DMS153 (cell line): ENCODE measurements around the gene AKAP13.

ENCODE experiments used
- DNase-seq: peaks from one replicate; lab custom pipeline; 2025; lab: John Stamatoyannopoulos, UW

Gene AKAP13

GRCh38 chr15:85443593-85444087 is 63.2 kb downstream of the AKAP13 start:
- DNase-seq: peak; percentile 81

GRCh38 chr15:85444122-85444745 is 63.8 kb downstream of the AKAP13 start:
- no peak for DNase-seq

DNA sequence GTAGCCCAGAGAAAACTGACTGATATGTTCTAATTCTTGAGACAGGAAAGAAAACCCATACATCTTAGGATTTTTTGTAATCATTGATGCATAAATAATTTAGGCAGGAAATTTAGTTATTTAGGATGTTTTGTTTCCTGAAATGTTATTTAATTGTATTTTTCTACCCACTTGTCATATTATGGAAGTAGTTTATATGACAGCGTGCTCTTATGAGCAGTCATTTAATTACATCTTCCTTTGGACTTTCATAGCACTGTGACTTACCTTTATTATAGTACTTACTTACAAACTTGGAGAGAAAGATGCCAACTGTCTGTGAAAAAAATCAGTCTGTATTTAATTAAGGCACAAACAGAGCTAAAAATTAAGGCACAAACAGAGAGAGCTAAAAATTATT is 65.0 kb downstream of the AKAP13 start:
- DNase-seq: no peak

- DNase-seq: no peak
Observed at GRCh38 chr15:85451099-85451700, 70.8 kb downstream of the AKAP13 start.

DNA sequence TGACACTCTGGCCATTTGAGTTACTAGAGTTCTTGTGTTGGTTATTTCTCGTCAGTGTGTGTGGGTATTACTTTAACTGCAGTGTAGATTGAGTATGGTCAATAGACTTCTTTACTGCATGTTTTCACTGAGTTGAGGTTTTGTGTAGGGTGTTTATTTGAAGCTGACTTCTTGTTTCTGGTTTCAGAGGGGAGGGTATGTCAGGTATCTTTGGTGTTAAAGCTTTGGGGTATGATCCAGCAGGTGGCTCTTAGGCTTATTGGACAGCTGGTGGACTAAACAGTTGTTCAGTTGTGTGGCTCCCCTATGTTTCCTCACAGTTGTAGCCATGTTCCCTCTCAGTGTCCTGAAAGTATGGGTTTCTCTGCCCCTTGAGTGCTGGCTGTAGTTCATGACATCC is 72.0 kb downstream of the AKAP13 start:
- DNase-seq: no peak

DNA sequence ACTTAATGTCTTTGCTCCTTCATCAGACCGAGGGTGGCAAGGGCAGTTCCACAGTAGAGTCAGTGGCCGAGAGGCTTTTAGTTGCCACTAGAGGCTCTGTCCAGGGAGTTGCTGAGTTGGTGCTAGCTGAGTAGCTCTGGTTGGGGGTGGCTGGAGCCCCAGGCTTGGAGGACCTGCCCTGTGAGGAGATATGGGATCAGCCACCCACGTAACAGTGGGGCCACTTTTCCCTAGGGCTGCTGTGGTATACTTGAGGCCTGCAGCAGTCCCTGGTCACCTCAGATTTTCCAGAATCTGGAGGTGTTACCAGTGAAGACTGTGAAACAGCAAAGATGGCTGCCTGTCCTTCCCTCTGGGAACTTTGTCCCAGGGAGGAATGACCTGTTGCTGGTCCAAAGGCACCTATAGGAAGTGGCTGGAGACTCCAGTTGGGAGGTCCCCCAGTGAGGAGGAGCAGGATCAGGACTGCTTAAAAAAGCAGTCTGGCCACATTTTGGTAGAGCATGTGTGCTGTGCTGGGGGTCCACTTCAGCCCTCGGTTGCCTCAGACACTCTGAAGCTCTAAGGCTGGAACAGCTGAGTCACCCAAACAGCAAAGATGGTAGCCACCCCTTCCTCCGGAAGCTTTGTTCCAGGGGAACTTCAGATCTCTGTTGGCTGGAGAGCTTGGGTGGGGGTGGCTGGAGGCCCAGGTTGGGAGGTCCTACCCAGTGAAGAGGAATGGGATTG is 72.9 kb downstream of the AKAP13 start:
- DNase-seq: no peak

DNA sequence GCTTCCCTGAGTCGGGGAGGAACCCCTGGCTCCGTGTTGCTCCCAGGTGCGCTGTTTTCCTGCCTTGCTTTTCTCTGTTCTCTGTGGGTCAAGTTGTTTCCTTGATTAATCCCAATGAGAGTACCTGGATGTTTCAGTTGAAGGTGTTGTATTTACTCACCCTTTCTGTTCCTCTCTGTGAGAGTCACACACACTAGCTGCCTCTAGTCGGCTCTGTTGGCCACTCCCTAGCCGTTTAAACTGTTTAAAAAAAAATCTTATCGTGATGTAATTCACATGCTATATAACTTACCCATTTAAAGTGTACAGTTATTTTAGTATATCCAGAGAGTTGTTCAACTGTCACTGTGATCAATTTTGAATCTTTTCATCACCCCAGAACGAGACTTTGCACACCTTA is 74.0 kb downstream of the AKAP13 start:
- DNase-seq: no peak

GRCh38 chr15:85455891-85456290 is 75.5 kb downstream of the AKAP13 start:
- DNase-seq: no peak

GRCh38 chr15:85456798-85457197 is 76.4 kb downstream of the AKAP13 start:
- no peak for DNase-seq

DNA sequence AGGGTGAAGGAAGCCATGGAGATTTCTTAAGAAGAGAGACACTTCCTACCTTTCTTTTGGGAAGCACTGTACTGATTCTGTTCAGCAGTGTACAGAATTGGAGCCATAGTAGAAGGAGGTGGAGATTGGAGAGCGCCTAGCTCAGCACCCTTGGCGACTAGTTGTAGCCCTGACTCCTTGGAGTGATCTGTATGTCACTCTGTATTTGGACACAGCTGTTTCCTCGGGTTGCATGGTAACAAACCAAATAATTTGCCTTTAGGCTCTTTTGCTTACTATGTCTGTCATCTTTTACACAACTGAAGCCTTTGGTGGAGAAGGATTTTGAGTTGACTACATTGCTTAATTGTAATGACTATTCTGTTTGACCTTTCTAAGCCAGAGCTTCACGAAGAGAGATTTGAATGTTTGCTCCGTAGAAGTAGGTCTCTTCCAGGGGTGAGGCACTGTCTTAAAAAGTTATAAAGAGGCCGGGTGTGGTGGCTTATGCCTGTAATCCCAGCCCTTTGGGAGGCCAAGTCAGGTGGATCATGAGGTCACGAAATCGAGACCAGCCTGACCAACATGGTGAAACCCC is 77.1 kb downstream of the AKAP13 start:
- no peak for DNase-seq

DNA sequence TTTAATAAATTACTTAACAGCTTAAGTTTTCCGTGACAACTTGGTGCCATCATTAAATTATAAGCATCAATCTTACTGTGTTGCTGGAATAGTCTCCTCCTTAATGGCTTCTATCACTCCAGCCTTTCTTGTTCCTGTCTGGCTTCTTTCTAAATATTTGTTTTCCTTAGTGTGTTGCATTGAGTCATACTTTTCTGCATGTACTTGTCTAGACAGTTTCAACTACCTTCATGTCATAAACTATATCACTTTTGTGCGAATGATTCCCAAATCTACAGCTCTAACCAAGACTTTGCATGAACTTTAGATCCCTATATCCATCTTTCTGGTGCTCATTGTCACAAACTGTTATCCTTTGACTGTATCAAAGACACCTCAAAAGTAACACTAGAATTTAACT is 78.4 kb downstream of the AKAP13 start:
- DNase-seq: no peak

- no peak for DNase-seq
Observed at GRCh38 chr15:85462029-85462428, 81.6 kb downstream of the AKAP13 start.

GRCh38 chr15:85463276-85463892 is 83.0 kb downstream of the AKAP13 start:
- DNase-seq: no peak

DNA sequence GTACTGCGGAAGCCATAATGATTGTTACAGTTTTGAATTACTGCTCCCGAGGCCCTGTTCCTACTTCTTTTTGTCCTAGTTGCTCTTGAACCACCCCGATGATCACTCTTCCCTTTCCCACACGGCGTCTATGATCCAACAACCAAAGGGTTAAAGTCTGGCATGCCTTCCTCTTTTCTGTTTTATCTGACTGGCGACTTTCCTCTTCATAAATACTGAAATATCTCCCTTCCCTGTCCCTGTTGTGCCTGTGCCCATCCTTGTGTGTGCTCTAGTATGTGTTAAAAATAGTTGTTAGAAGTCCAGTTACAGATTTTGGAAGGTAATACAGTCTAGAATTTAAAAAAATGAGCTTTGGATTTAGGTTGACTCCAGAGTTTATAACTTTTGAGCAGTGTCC is 83.6 kb downstream of the AKAP13 start:
- no peak for DNase-seq

DNA sequence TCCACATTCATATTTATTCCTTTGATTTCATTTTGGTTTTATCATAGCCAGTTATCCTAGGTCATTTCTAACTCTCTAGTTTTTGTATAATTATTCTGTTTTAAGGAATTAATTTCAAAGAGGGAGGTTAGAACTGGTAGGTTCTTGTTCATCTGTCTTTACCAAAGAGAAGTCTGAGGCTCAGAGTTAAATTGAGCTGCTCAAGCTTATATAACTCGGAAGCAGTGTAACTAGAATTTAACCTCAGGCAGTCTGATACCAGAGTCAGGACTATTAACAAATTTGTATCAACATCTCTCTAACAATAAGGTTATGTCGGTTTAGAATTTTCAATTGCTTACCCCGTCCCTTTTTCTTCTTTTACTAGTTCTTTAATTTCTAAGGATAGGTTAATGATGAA is 84.1 kb downstream of the AKAP13 start:
- no peak for DNase-seq

GRCh38 chr15:85470563-85471271 is 90.3 kb downstream of the AKAP13 start:
- no peak for DNase-seq

- DNase-seq: no peak
Observed at GRCh38 chr15:85472349-85472748, 91.9 kb downstream of the AKAP13 start.

GRCh38 chr15:85473455-85473854 is 93.1 kb downstream of the AKAP13 start:
- DNase-seq: no peak

- no peak for DNase-seq
Observed at GRCh38 chr15:85474700-85475316, 94.4 kb downstream of the AKAP13 start.

DNA sequence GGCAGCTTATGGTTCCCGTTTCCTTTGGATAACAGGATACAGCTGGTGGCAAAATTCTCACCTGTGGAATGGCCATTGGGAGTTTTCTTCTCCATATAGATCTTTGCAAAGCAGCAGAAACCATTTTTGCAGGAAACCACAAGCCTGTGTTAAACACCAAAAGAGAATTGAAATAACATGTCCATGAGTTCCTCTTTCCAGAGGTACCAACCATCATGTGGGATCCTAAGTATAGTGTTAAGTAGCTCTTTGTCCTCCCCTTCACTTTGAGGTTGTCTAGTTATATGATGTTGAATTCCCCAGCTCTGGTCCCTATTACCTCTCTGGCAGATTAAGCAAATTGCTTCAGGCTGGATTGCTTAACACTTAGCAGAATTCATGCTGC is 94.9 kb downstream of the AKAP13 start:
- DNase-seq: no peak

GRCh38 chr15:85475711-85476110 is 95.3 kb downstream of the AKAP13 start:
- DNase-seq: no peak
